ENCODE measurements around the gene ACP5.
A peak's percentile ranks its signal among the peaks of the same experiment; 100 is the strongest.
"Not testable (repeated sequence)": the region's sequence is repeated elsewhere in the genome, so short reads cannot be mapped to it uniquely, and the experiment has no call there.

The ACP5 gene

GRCh38 chr19:11573354-11573753 lies 4.1 kb downstream of the ACP5 start:
- H3K27me3 ChIP-seq (ENCODE audit: control insufficient read depth in 3 of 3, insufficient read depth in 3 of 3, low read depth in 1 of 3, low read length in 3 of 3); H3K18ac ChIP-seq (ENCODE audit: low read length); H3K14ac ChIP-seq (ENCODE audit: low read length); DNase-seq (ENCODE audit: low spot score); H3K4ac ChIP-seq (ENCODE audit: low read length); H3K36me3 ChIP-seq (replicated peaks in 1 of 2; ENCODE audit: control insufficient read depth in 2 of 2, insufficient read depth in 2 of 2, low read length in 2 of 2); H2BK5ac ChIP-seq (ENCODE audit: low read length); H2AK5ac ChIP-seq (ENCODE audit: low read depth, low read length); H4K91ac ChIP-seq (ENCODE audit: low read depth, low read length, poor library complexity); H3K27ac ChIP-seq (replicated peaks; ENCODE audit: low read length); H3K23ac ChIP-seq (ENCODE audit: low read depth, low read length, poor library complexity); H2AFZ ChIP-seq (ENCODE audit: low read length); H3K9ac ChIP-seq (ENCODE audit: low read depth, low read length, poor library complexity); H3K9me3 ChIP-seq (replicated peaks in 1 of 2; ENCODE audit: control insufficient read depth in 2 of 2, insufficient read depth in 1 of 2, low read depth in 1 of 2, low read length in 2 of 2); H2BK12ac ChIP-seq (ENCODE audit: low read length); H3K4me3 ChIP-seq (ENCODE audit: low read length in 2 of 2); H2BK15ac ChIP-seq (ENCODE audit: low read length); H4K8ac ChIP-seq (ENCODE audit: low read depth, low read length); H3K79me1 ChIP-seq (ENCODE audit: low read depth, low read length); H2BK120ac ChIP-seq (ENCODE audit: low read depth, low read length); H3K4me1 ChIP-seq (ENCODE audit: control insufficient read depth in 2 of 2, insufficient read depth in 1 of 2, low read depth in 1 of 2, low read length in 2 of 2); H3K4me2 ChIP-seq (ENCODE audit: insufficient read depth, low read length, poor library complexity, severe bottlenecking): not testable (repeated sequence)
- WGBS, 2 donors (ENCODE audit: extremely low coverage in 2 of 2, insufficient read length in 2 of 2, insufficient replicate concordance in 1 of 2), result no CpG with 5 or more reads among the region's 6 CpGs

- Histone ChIP-seq H3K36me3 (replicated peaks in 1 of 2; ENCODE audit: control insufficient read depth in 2 of 2, insufficient read depth in 2 of 2, low read length in 2 of 2) (no peaks in the 10 kb centered on the region), H2BK12ac (ENCODE audit: low read length) (no peak overlapping the region), H3K27ac (replicated peaks; ENCODE audit: low read length) (no peak overlapping the region), H2BK120ac (ENCODE audit: low read depth, low read length) (no peak overlapping the region), H3K79me1 (ENCODE audit: low read depth, low read length) (no peaks in the 10 kb centered on the region), H4K8ac (ENCODE audit: low read depth, low read length) (no peak overlapping the region), H2BK15ac (ENCODE audit: low read length) (no peak overlapping the region), H3K4ac (ENCODE audit: low read length) (no peak overlapping the region), H3K4me2 (ENCODE audit: insufficient read depth, low read length, poor library complexity, severe bottlenecking) (peak overlapping the region; percentile 23), H3K9ac (ENCODE audit: low read depth, low read length, poor library complexity) (no peak overlapping the region), H4K91ac (ENCODE audit: low read depth, low read length, poor library complexity) (no peak overlapping the region), H3K4me3 (ENCODE audit: low read length in 2 of 2) (no peak overlapping the region), H3K27me3 (ENCODE audit: control insufficient read depth in 3 of 3, insufficient read depth in 3 of 3, low read depth in 1 of 3, low read length in 3 of 3) (no peaks in the 10 kb centered on the region), H3K4me1 (ENCODE audit: control insufficient read depth in 2 of 2, insufficient read depth in 1 of 2, low read depth in 1 of 2, low read length in 2 of 2) (no peaks in the 10 kb centered on the region), H3K18ac (ENCODE audit: low read length) (peak overlapping the region; percentile 28), H3K9me3 (replicated peaks in 1 of 2; ENCODE audit: control insufficient read depth in 2 of 2, insufficient read depth in 1 of 2, low read depth in 1 of 2, low read length in 2 of 2) (no peaks in the 10 kb centered on the region), H3K14ac (ENCODE audit: low read length) (no peak overlapping the region), H2BK5ac (ENCODE audit: low read length) (no peak overlapping the region), H3K23ac (ENCODE audit: low read depth, low read length, poor library complexity) (no peak overlapping the region), H2AK5ac (ENCODE audit: low read depth, low read length) (no peak overlapping the region), H2AFZ (ENCODE audit: low read length) (peak overlapping the region; percentile 1)
- no CpG with 5 or more reads among the region's 5 CpGs for WGBS, 2 donors (ENCODE audit: extremely low coverage in 2 of 2, insufficient read length in 2 of 2, insufficient replicate concordance in 1 of 2)
- no peak for DNase-seq (ENCODE audit: low spot score)
Observed at GRCh38 chr19:11570039-11570462, 7.4 kb downstream of the ACP5 start.

GRCh38 chr19:11566164-11566563 lies 11.3 kb downstream of the ACP5 start:
- Histone ChIP-seq H2BK15ac (ENCODE audit: low read length) (no peak overlapping the region), H4K91ac (ENCODE audit: low read depth, low read length, poor library complexity) (no peak overlapping the region), H3K36me3 (replicated peaks in 1 of 2; ENCODE audit: control insufficient read depth in 2 of 2, insufficient read depth in 2 of 2, low read length in 2 of 2) (no peaks in the 10 kb centered on the region), H2BK5ac (ENCODE audit: low read length) (no peak overlapping the region), H3K27me3 (ENCODE audit: control insufficient read depth in 3 of 3, insufficient read depth in 3 of 3, low read depth in 1 of 3, low read length in 3 of 3) (no peaks in the 10 kb centered on the region), H3K4me3 (ENCODE audit: low read length in 2 of 2) (no peak overlapping the region), H3K18ac (ENCODE audit: low read length) (no peak overlapping the region), H3K4me2 (ENCODE audit: insufficient read depth, low read length, poor library complexity, severe bottlenecking) (no peak overlapping the region), H3K9ac (ENCODE audit: low read depth, low read length, poor library complexity) (peak overlapping the region; percentile 3), H3K23ac (ENCODE audit: low read depth, low read length, poor library complexity) (no peak overlapping the region), H2AK5ac (ENCODE audit: low read depth, low read length) (no peak overlapping the region), H3K14ac (ENCODE audit: low read length) (no peak overlapping the region), H2BK12ac (ENCODE audit: low read length) (no peak overlapping the region), H3K79me1 (ENCODE audit: low read depth, low read length) (no peaks in the 10 kb centered on the region), H2AFZ (ENCODE audit: low read length) (no peak overlapping the region), H3K4ac (ENCODE audit: low read length) (no peak overlapping the region), H4K8ac (ENCODE audit: low read depth, low read length) (no peak overlapping the region), H3K27ac (replicated peaks; ENCODE audit: low read length) (no peak overlapping the region), H2BK120ac (ENCODE audit: low read depth, low read length) (no peak overlapping the region), H3K4me1 (ENCODE audit: control insufficient read depth in 2 of 2, insufficient read depth in 1 of 2, low read depth in 1 of 2, low read length in 2 of 2) (no peaks in the 10 kb centered on the region), H3K9me3 (replicated peaks in 1 of 2; ENCODE audit: control insufficient read depth in 2 of 2, insufficient read depth in 1 of 2, low read depth in 1 of 2, low read length in 2 of 2) (no peaks in the 10 kb centered on the region)
- no CpG with 5 or more reads among the region's 2 CpGs for WGBS, 2 donors (ENCODE audit: extremely low coverage in 2 of 2, insufficient read length in 2 of 2, insufficient replicate concordance in 1 of 2)
- no peak for DNase-seq (ENCODE audit: low spot score)

GRCh38 chr19:11565649-11565980 lies 11.8 kb downstream of the ACP5 start:
- H2BK5ac ChIP-seq (ENCODE audit: low read length); H3K79me1 ChIP-seq (ENCODE audit: low read depth, low read length); H3K4me3 ChIP-seq (ENCODE audit: low read length in 2 of 2); H3K18ac ChIP-seq (ENCODE audit: low read length); H3K36me3 ChIP-seq (replicated peaks in 1 of 2; ENCODE audit: control insufficient read depth in 2 of 2, insufficient read depth in 2 of 2, low read length in 2 of 2); H3K4me2 ChIP-seq (ENCODE audit: insufficient read depth, low read length, poor library complexity, severe bottlenecking); H4K8ac ChIP-seq (ENCODE audit: low read depth, low read length); H2BK120ac ChIP-seq (ENCODE audit: low read depth, low read length); H4K91ac ChIP-seq (ENCODE audit: low read depth, low read length, poor library complexity); H3K4me1 ChIP-seq (ENCODE audit: control insufficient read depth in 2 of 2, insufficient read depth in 1 of 2, low read depth in 1 of 2, low read length in 2 of 2); H3K27ac ChIP-seq (replicated peaks; ENCODE audit: low read length); DNase-seq (ENCODE audit: low spot score); H3K27me3 ChIP-seq (ENCODE audit: control insufficient read depth in 3 of 3, insufficient read depth in 3 of 3, low read depth in 1 of 3, low read length in 3 of 3); H2AK5ac ChIP-seq (ENCODE audit: low read depth, low read length); H2AFZ ChIP-seq (ENCODE audit: low read length); H3K9me3 ChIP-seq (replicated peaks in 1 of 2; ENCODE audit: control insufficient read depth in 2 of 2, insufficient read depth in 1 of 2, low read depth in 1 of 2, low read length in 2 of 2); H2BK12ac ChIP-seq (ENCODE audit: low read length); H2BK15ac ChIP-seq (ENCODE audit: low read length); H3K4ac ChIP-seq (ENCODE audit: low read length); H3K9ac ChIP-seq (ENCODE audit: low read depth, low read length, poor library complexity); H3K23ac ChIP-seq (ENCODE audit: low read depth, low read length, poor library complexity); H3K14ac ChIP-seq (ENCODE audit: low read length): not testable (repeated sequence)
- WGBS, 2 donors (ENCODE audit: extremely low coverage in 2 of 2, insufficient read length in 2 of 2, insufficient replicate concordance in 1 of 2), result no CpG with 5 or more reads among the region's 5 CpGs

All from neuronal stem cell (in vitro differentiated cells).